GM18498 (cell line): ENCODE measurements around the gene PACS1.
"Not testable (repeated sequence)": the region's sequence is repeated elsewhere in the genome, so short reads cannot be mapped to it uniquely, and the experiment has no call there.

Experiments used
- ATAC-seq: cut with Tn5 transposase; IDR thresholded peaks from one replicate; pipeline ENCODE4 v1.9.1; 2021; ENCODE audit warnings: mild to moderate bottlenecking, moderate library complexity; ENCODE audit not compliant: unreplicated experiment

Gene PACS1

GRCh38 chr11:66072518-66072917 lies 2.4 kb downstream of the PACS1 start:
- no peak for ATAC-seq

GRCh38 chr11:66073669-66074068 lies 3.6 kb downstream of the PACS1 start:
- no peak for ATAC-seq

- no peak for ATAC-seq
Observed at GRCh38 chr11:66075273-66075672, 5.2 kb downstream of the PACS1 start.

- ATAC-seq: no peak
Observed at GRCh38 chr11:66076561-66076960, 6.5 kb downstream of the PACS1 start.

GRCh38 chr11:66077927-66078326 lies 7.9 kb downstream of the PACS1 start:
- no peak for ATAC-seq

GRCh38 chr11:66078949-66079348 lies 8.9 kb downstream of the PACS1 start:
- not testable (repeated sequence) for ATAC-seq

GRCh38 chr11:66080055-66080817 lies 10.2 kb downstream of the PACS1 start:
- no peak for ATAC-seq

GRCh38 chr11:66081505-66081904 lies 11.4 kb downstream of the PACS1 start:
- ATAC-seq: peak; percentile 76

GRCh38 chr11:66082946-66083698 lies 13.1 kb downstream of the PACS1 start:
- no peak for ATAC-seq

GRCh38 chr11:66083767-66084166 lies 13.7 kb downstream of the PACS1 start:
- ATAC-seq: no peak

GRCh38 chr11:66084821-66085475 lies 14.9 kb downstream of the PACS1 start:
- no peak for ATAC-seq

- no peak for ATAC-seq
Observed at GRCh38 chr11:66087148-66087908, 17.3 kb downstream of the PACS1 start.

GRCh38 chr11:66089067-66089466 lies 19.0 kb downstream of the PACS1 start:
- no peak for ATAC-seq

GRCh38 chr11:66090288-66090687 lies 20.2 kb downstream of the PACS1 start:
- no peak for ATAC-seq

- ATAC-seq: not testable (repeated sequence)
Observed at GRCh38 chr11:66092125-66092524, 22.1 kb downstream of the PACS1 start.

GRCh38 chr11:66099746-66100145 lies 29.7 kb downstream of the PACS1 start:
- not testable (repeated sequence) for ATAC-seq

GRCh38 chr11:66100272-66101065 lies 30.4 kb downstream of the PACS1 start:
- ATAC-seq: peak; percentile 73

GRCh38 chr11:66101066-66101464 lies 31.0 kb downstream of the PACS1 start:
- no peak for ATAC-seq

- no peak for ATAC-seq
Observed at GRCh38 chr11:66104057-66104638, 34.1 kb downstream of the PACS1 start.
